Glomerular endothelial cell (primary cell): ENCODE data around the gene CRELD1. TPM values are rescaled to one million over a fixed set of nuclear protein-coding genes. Genes with fewer than 3 reads are reported as not detected.

Experiments used
- DNase-seq: peaks from one replicate; pipeline ENCODE4 v3.0.0-alpha.2; 2011; ENCODE audit warnings: low read depth, low spot score; ENCODE audit errors: extremely low read depth
- total RNA-seq: library from RNA; depleted of rRNA; stranded (reverse); fragments of >200 nt; gene quantifications from 2 replicates; pipeline ENCODE4 v1.2.3, GENCODE V29; 2015

The CRELD1 gene
- total RNA-seq, 1 donor from 2014 or later: 36.2 TPM

GRCh38 chr3:9903238-9903624 is 30.4 kb upstream of the CRELD1 start:
- no peak for DNase-seq

- no peak for DNase-seq
Observed at GRCh38 chr3:9903904-9904303, 29.7 kb upstream of the CRELD1 start.

- DNase-seq: no peak
Observed at GRCh38 chr3:9906480-9906879, 27.2 kb upstream of the CRELD1 start.

GRCh38 chr3:9908286-9908685 is 25.3 kb upstream of the CRELD1 start:
- no peak for DNase-seq

- no peak for DNase-seq
Observed at GRCh38 chr3:9909221-9910013, 24.2 kb upstream of the CRELD1 start.

- DNase-seq: no peak
Observed at GRCh38 chr3:9911863-9912262, 21.8 kb upstream of the CRELD1 start.

- no peak for DNase-seq
Observed at GRCh38 chr3:9912294-9912935, 21.2 kb upstream of the CRELD1 start.

- no peak for DNase-seq
Observed at GRCh38 chr3:9913601-9914000, 20.0 kb upstream of the CRELD1 start.

GRCh38 chr3:9914011-9914410 is 19.6 kb upstream of the CRELD1 start:
- DNase-seq: no peak

GRCh38 chr3:9914559-9915253 is 18.9 kb upstream of the CRELD1 start:
- DNase-seq: no peak

- no peak for DNase-seq
Observed at GRCh38 chr3:9915254-9916141, 18.1 kb upstream of the CRELD1 start.

GRCh38 chr3:9916346-9916733 is 17.3 kb upstream of the CRELD1 start:
- no peak for DNase-seq

GRCh38 chr3:9916734-9917680 is 16.6 kb upstream of the CRELD1 start, which contains the start of gene IL17RC:
Gene IL17RC (plus strand): TSS chr3:9917098. CDS start chr3:9917316, 218 bp downstream.
- DNase-seq: no peak

- DNase-seq: no peak
Observed at GRCh38 chr3:9917820-9918219, 15.8 kb upstream of the CRELD1 start.

- DNase-seq: no peak
Observed at GRCh38 chr3:9918261-9919038, 15.2 kb upstream of the CRELD1 start.

GRCh38 chr3:9928158-9928557 is 5.5 kb upstream of the CRELD1 start:
- no peak for DNase-seq

- DNase-seq: no peak
Observed at GRCh38 chr3:9930804-9931418, 2.7 kb upstream of the CRELD1 start.

- DNase-seq: no peak
Observed at GRCh38 chr3:9932535-9932842, 1.1 kb upstream of the CRELD1 start.
